OCI-LY3 (cell line): ENCODE measurements around the gene PAQR9.

Experiments used
- CTCF ChIP-seq: fragments of 200-600, 300-600 bp; sonication (generic); IDR thresholded peaks from 2 replicates; pipeline ENCODE4 v1.5.1; 2014; ENCODE audit warnings: antibody characterized with exemption, low read length, low read depth
- EZH2phosphoT487 ChIP-seq: fragments of 200-600 bp; shearing (Covaris generic); IDR thresholded peaks from 2 replicates; pipeline ENCODE4 v1.6.1; 2018; ENCODE audit warnings: antibody characterized with exemption, mixed run types, low read depth

DNA sequence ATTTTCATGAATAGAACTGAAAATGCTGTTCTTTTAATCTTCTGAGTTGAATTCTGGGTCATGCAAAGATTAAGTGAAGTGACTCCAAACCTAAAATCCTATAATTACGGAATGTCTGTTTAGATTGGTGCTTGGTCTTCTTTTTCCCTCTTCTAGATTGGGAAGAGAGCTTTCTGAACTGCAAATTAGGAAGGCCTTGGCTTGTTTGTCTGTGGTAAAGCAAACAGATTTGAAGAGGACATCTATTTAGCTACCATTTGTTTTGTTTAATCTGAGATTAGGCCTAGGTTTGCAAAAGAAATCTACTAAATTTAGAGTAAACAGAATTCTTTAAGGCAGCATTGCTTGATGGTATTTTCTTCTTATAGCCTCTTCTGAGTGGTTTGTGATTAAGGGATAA is 23.5 kb downstream of the PAQR9 start:
- no peak for TF ChIP-seq CTCF
- TF ChIP-seq EZH2phosphoT487 = no peak
